ENCODE results near the gene TCEANC2. TPM values are rescaled to one million over a fixed set of nuclear protein-coding genes. Genes with fewer than 3 reads are reported as not detected.

Gene TCEANC2
- total RNA-seq, 2 experiments from 2014 or later, result 2.3 to 2.7 TPM

- ATAC-seq (ENCODE audit: poor library complexity) (no peak), DNase-seq (no peak)
- Histone ChIP-seq H3K27ac (ENCODE audit: low read depth in 1 of 2, low read length in 2 of 2) (no peak overlapping the region), H3K36me3 (ENCODE audit: insufficient read depth, low read length) (no peaks in the 10 kb centered on the region), H3K27me3 (ENCODE audit: control insufficient read depth in 1 of 2, insufficient read depth in 2 of 2, low read length in 2 of 2) (no peaks in the 10 kb centered on the region), H3K4me3 (ENCODE audit: low read length) (no peak overlapping the region), H3K4me1 (ENCODE audit: insufficient read depth, low read length) (peaks cover 9% of the 10 kb centered on the region), H3K9me3 (ENCODE audit: control insufficient read depth in 1 of 2, insufficient read depth in 1 of 2, low read length in 2 of 2) (no peaks in the 10 kb centered on the region)
- no peaks in the 10 kb centered on the region for H3K4me1 Mint-ChIP-seq (ENCODE audit: low read depth)
- POLR2A ChIA-PET, result interaction anchor here (1.4 kb wide), 1 partner anchor 369 kb away, joined by 3 read pairs; no protein-coding TSS in a partner anchor
- intact Hi-C loops (cut with DNase I, micrococcal nuclease), result loop anchor here (1.0 to 5.0 kb wide), 3 partner anchors 291 to 689 kb away; no protein-coding TSS in a partner anchor
- H3K27me3 Mint-ChIP-seq, result peaks cover 3% of the 10 kb centered on the region
- no peaks in the 10 kb centered on the region for H3K9me3 Mint-ChIP-seq
- H3K4me3 Mint-ChIP-seq, result no peak overlapping the region
- H3K36me3 Mint-ChIP-seq (ENCODE audit: low read depth), result no peaks in the 10 kb centered on the region
- no peak overlapping the region for H3K27ac Mint-ChIP-seq
- CTCF ChIA-PET, result interaction anchor here (0.7 to 1.3 kb wide), 3 partner anchors 12 to 368 kb away, joined by 4 to 14 read pairs (median 4); no protein-coding TSS in a partner anchor
- TF ChIP-seq, protein P1, sequence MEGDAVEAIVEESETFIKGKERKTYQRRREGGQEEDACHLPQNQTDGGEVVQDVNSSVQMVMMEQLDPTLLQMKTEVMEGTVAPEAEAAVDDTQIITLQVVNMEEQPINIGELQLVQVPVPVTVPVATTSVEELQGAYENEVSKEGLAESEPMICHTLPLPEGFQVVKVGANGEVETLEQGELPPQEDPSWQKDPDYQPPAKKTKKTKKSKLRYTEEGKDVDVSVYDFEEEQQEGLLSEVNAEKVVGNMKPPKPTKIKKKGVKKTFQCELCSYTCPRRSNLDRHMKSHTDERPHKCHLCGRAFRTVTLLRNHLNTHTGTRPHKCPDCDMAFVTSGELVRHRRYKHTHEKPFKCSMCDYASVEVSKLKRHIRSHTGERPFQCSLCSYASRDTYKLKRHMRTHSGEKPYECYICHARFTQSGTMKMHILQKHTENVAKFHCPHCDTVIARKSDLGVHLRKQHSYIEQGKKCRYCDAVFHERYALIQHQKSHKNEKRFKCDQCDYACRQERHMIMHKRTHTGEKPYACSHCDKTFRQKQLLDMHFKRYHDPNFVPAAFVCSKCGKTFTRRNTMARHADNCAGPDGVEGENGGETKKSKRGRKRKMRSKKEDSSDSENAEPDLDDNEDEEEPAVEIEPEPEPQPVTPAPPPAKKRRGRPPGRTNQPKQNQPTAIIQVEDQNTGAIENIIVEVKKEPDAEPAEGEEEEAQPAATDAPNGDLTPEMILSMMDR (IDR thresholded peaks at IDR 0.05), result no peak
Observed at GRCh38 chr1:54120698-54121481, 67.5 kb downstream of the TCEANC2 start.

DNA sequence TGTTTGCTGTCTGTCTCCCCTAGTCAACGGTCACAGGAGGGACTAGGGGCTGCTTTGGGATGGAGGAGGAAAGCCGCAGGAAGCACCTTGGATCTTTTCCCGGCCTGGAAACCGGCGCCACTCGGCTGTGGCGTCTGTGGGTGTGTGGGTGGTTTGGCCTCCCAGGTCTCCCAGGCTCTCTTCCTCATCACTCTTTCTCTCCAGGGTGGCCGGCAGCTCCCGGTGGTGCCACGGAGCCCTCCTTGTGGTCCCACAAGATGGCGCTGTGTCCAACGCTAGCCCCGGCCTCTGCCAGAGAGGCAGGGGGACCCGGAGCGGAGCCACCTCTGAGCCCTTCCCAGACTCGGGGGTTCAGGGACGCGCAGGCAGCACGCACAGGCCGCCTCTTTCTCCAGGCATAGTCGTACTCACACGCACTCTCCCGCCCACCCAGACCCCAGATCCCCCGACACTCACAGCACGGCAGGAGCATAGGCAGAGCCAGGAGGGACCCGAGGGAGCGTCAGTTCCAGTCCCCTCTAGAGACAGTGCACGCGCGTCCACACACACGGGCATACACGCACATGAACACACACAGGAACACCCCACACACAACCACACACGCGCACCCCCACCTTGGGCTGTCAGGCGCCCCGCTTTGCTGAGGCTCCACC, 68.2 kb downstream of the TCEANC2 start:
- no peaks in the 10 kb centered on the region for H3K4me1 Mint-ChIP-seq (ENCODE audit: low read depth)
- no peaks in the 10 kb centered on the region for H3K27me3 ChIP-seq (ENCODE audit: control insufficient read depth in 1 of 2, insufficient read depth in 2 of 2, low read length in 2 of 2)
- H3K9me3 Mint-ChIP-seq, result no peaks in the 10 kb centered on the region
- H3K27ac ChIP-seq (ENCODE audit: low read depth in 1 of 2, low read length in 2 of 2), result no peak overlapping the region
- intact Hi-C loops (cut with DNase I, micrococcal nuclease), result loop anchor here (1.0 to 5.0 kb wide), 3 partner anchors 291 to 689 kb away; no protein-coding TSS in a partner anchor
- no peak overlapping the region for H3K27ac Mint-ChIP-seq
- POLR2A ChIA-PET, result interaction anchor here (1.4 kb wide), 1 partner anchor 368 kb away, joined by 3 read pairs; no protein-coding TSS in a partner anchor
- H3K36me3 ChIP-seq (ENCODE audit: insufficient read depth, low read length), result no peaks in the 10 kb centered on the region
- peaks cover 9% of the 10 kb centered on the region for H3K4me1 ChIP-seq (ENCODE audit: insufficient read depth, low read length)
- H3K27me3 Mint-ChIP-seq, result peaks cover 3% of the 10 kb centered on the region
- H3K4me3 ChIP-seq (ENCODE audit: low read length), result peak overlapping the region; percentile 4
- CTCF ChIA-PET, result interaction anchor here (0.7 to 1.3 kb wide), 3 partner anchors 11 to 368 kb away, joined by 4 to 14 read pairs (median 4); no protein-coding TSS in a partner anchor
- ATAC-seq (ENCODE audit: poor library complexity), result peak; percentile 85
- no peak overlapping the region for H3K4me3 Mint-ChIP-seq
- TF ChIP-seq, protein P1 (IDR thresholded peaks at IDR 0.05), result peak; percentile 59
- no peaks in the 10 kb centered on the region for H3K9me3 ChIP-seq (ENCODE audit: control insufficient read depth in 1 of 2, insufficient read depth in 1 of 2, low read length in 2 of 2)
- H3K36me3 Mint-ChIP-seq (ENCODE audit: low read depth), result no peaks in the 10 kb centered on the region
- DNase-seq, result peak; percentile 51 to 79 (median 60)

- POLR2A ChIA-PET, result interaction anchor here (1.4 kb wide), 1 partner anchor 368 kb away, joined by 3 read pairs; no protein-coding TSS in a partner anchor
- Mint-ChIP-seq H3K27ac (no peak overlapping the region), H3K9me3 (no peaks in the 10 kb centered on the region), H3K4me1 (ENCODE audit: low read depth) (no peaks in the 10 kb centered on the region), H3K4me3 (no peak overlapping the region), H3K27me3 (peaks cover 3% of the 10 kb centered on the region), H3K36me3 (ENCODE audit: low read depth) (no peaks in the 10 kb centered on the region)
- CTCF ChIA-PET, result interaction anchor here (1.3 kb wide), 1 partner anchor 367 kb away, joined by 14 read pairs; no protein-coding TSS in a partner anchor
- ATAC-seq (ENCODE audit: poor library complexity) (no peak), DNase-seq (no peak)
- no peaks in the 10 kb centered on the region for H3K27me3 ChIP-seq (ENCODE audit: control insufficient read depth in 1 of 2, insufficient read depth in 2 of 2, low read length in 2 of 2)
- no peaks in the 10 kb centered on the region for H3K9me3 ChIP-seq (ENCODE audit: control insufficient read depth in 1 of 2, insufficient read depth in 1 of 2, low read length in 2 of 2)
- H3K4me3 ChIP-seq (ENCODE audit: low read length), result no peak overlapping the region
- no peaks in the 10 kb centered on the region for H3K36me3 ChIP-seq (ENCODE audit: insufficient read depth, low read length)
- peaks cover 9% of the 10 kb centered on the region for H3K4me1 ChIP-seq (ENCODE audit: insufficient read depth, low read length)
- intact Hi-C loops (cut with DNase I, micrococcal nuclease), result loop anchor here in 1 of 2 experiments (5.0 kb wide), 1 partner anchor 290 kb away; no protein-coding TSS in a partner anchor
- TF ChIP-seq, protein P1 (IDR thresholded peaks at IDR 0.05), result no peak
- no peak overlapping the region for H3K27ac ChIP-seq (ENCODE audit: low read depth in 1 of 2, low read length in 2 of 2)
Observed at GRCh38 chr1:54122135-54122751, 68.8 kb downstream of the TCEANC2 start.

All from CD4-positive, alpha-beta T cell (primary cell).